ENCODE results near the gene HES1. TPM values are rescaled to one million over a fixed set of nuclear protein-coding genes. Genes with fewer than 3 reads are reported as not detected.
"Not testable (repeated sequence)": the region's sequence is repeated elsewhere in the genome, so short reads cannot be mapped to it uniquely, and the experiment has no call there.

Gene HES1
- total RNA-seq, 1 donor from 2014 or later = 13.6 TPM

- peak; percentile 84 for DNase-seq
These were observed 5.6 kb downstream of the HES1 start for GRCh38 chr3:194141415-194142155.

GRCh38 chr3:194142156-194142910 is 6.4 kb downstream of the HES1 start:
- DNase-seq = no peak

DNA sequence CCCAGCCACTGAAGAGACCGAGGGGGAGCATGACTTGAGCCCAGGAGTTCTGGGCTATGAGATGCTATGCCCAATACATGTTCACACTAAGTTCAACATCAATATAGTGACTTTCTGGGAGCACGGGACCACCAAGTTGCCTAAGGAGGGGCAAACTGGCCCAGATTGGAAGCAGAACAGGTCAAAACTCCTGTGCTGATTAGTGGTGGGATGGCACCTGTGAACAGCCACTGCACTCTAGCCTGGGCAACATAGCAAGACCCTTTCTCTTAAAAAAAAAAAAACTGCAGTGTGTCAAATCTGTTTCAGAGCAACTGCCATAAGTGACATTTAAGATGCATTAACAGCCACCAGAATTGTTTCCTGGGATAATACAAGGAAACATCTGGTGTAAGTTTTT is 9.8 kb downstream of the HES1 start:
- DNase-seq = no peak

DNA sequence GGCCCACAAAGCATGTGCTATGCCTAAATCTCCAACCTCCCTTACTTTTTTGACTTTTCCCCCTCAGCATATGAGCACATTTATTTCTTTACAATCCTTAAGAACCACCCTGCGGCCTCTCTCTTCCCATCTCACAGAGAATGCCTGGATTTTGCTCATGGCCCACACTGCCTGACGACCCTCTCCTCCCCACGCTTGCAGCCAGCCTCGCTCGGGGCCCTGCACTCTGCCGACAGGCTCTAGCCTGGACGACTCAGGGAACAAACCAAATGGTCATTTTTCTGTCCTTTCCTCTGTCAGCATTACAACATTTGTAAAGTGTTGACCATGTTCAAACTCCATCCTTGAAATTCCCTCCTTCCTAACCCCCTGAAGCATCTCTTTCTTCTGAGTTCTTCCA is 11.7 kb downstream of the HES1 start:
- DNase-seq = no peak

- DNase-seq = no peak
These were observed 12.4 kb downstream of the HES1 start for GRCh38 chr3:194148383-194148782.

- DNase-seq = no peak
These were observed 14.4 kb downstream of the HES1 start for GRCh38 chr3:194150252-194150934.

- not testable (repeated sequence) for DNase-seq
These were observed 15.0 kb downstream of the HES1 start for GRCh38 chr3:194150935-194151302.

DNA sequence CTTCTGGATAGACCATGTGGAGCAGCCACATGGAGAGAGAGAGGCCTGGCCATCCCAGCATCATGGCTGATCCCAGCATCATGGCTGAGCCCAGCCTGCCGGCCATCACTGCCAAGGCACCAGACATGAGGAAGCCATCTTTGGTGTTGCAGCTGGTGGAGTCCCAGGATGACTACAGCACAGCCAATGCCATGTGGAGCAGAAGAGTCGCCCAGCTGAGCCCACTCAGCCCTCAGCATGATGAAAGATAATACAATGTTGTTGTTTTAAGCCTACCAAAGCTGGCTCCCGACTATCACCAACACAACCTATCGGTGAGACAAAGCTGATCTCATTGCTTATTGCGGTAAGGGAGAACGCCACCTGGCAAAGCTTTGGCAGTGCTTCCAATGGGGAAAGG is 18.4 kb downstream of the HES1 start:
- no peak for DNase-seq

GRCh38 chr3:194156095-194156494 is 20.1 kb downstream of the HES1 start:
- DNase-seq = no peak

DNA sequence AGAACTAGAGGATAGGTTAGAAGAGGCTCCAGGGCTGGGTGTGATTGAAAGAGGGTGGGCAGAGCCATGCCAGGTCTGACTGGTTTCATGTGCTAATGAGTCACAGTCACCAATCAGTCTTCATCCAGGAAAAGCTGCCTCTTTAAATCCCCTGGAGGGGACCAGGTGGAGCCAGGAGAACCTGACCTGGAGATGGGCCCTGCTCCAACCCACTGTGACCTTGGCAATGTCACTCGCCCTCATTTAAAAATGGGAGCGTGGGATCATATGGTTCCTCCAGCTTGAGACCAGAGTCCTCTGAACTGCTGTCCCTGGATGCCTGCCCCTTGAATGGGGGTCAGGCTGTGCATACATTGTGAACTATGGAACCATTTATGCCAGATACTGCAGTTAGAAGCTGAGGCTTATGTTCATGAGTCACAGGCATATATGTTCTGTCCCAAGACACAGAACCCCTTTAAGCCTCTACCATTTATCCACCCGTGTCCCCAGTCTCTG is 23.0 kb downstream of the HES1 start:
- DNase-seq = no peak

DNA sequence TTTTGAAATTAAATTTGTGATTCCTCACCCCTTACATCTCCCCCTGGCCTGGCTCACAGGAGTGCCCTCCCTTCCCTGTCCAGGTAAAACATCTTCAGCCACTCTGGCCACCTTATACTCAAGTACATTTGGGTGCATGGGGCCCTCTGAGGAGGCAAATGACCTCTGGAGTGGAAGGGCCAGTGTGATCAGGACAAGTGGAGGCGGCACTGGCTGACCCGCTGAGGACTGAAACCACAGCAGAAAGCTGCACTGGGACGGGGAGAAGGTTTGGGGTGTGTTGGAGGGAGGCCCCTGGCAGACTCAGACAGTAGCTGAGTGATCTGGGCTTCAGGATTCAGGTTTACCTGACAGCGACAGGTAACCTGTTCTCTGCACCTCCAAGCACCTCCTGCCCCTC is 24.2 kb downstream of the HES1 start:
- no peak for DNase-seq

DNA sequence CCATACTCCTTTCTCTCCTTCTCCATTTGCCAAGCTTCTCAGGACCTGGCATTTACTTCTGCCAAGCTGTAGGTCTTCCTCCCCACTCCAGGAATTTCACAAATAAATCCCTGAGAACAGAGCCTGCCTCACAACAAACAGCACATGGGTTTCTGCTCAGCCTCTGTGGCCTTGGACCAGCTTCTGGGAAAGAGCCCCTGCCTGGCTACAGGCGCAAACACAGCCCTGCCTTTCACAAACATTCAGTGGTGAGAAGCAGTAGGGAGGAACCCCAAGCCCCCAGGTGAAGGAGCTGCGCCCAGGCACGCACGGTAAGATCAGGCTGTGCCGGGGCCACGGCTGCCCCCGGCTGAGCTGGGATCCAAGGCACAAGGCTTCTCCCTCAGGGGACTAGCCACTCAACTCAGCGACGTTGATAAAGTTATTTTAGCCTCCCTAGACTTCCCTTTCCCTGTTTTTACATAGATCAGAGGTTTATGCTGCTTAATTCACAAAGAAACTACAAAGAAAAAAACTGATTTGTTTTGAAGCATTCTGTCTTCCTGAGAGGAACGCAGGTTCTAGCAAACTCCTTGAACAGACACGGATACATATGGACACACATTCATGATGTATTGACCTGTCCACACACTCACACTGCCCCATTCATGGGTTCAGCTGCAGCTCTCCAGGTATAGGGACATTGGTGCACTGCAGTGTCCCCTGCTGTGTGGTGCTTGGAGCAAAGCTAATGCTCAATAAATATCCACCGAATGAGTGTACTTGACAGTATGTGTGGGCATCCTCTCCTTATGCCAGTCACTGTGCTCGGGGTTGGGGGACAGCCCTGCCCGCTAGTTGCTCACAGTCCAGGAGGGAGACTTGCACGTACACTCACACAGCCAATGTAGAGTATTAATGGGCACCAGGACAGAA is 25.4 kb downstream of the HES1 start:
- DNase-seq = no peak

GRCh38 chr3:194162070-194162678 is 26.2 kb downstream of the HES1 start:
- DNase-seq = no peak

DNA sequence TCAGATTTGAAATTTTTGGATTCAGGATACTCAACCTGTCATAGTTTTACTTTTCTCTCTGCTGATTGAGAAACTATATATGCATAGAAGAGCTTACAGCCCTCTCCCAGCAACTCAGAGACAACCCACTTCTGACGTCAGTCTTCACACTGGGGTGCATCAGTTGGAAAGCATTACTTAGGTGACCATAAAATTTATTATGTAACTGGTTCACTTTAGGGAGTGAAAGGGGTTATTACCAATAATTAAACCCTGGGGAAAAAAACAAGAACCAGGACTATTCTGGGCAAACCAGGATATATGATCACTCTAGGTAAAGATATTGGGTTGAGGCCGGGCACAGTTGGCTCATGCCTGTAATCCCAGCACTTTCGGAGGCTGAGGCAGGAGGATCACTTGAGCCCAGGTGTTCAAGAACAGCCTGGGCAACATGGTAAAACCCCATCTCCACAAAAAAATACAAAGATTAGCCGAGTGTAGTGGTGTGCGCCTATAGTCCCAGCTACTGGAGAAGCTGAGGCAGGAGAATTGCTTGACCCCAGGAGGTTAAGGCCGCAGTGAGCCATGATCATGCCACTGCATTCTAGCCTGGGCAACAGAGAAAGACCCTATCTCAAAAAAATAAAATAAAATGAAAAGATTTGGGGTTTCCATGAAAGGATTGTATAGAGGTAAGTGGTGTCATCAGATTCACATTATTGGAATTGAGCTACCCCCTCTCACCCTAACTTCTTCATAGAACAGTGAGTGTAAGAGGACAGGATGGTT is 27.1 kb downstream of the HES1 start:
- DNase-seq = no peak

- no peak for DNase-seq
These were observed 27.7 kb downstream of the HES1 start for GRCh38 chr3:194163697-194164096.

DNA sequence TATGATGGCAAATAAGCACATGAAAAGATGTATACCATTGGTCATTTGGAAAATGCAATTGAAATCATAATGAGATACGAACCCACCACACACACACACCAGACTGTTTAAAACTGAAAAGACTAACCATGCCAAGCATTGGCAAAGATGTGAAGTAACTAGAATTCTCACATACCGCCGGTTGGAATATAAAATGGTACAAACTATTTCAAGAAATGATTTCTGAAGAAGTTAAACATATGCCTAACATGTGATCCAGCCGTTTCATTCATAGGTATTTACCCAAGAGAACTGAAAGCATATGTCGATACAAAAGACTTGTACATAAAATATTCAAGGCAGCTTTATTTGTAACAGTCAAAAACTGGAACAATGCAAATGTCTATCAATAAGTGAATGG is 28.9 kb downstream of the HES1 start:
- no peak for DNase-seq

DNA sequence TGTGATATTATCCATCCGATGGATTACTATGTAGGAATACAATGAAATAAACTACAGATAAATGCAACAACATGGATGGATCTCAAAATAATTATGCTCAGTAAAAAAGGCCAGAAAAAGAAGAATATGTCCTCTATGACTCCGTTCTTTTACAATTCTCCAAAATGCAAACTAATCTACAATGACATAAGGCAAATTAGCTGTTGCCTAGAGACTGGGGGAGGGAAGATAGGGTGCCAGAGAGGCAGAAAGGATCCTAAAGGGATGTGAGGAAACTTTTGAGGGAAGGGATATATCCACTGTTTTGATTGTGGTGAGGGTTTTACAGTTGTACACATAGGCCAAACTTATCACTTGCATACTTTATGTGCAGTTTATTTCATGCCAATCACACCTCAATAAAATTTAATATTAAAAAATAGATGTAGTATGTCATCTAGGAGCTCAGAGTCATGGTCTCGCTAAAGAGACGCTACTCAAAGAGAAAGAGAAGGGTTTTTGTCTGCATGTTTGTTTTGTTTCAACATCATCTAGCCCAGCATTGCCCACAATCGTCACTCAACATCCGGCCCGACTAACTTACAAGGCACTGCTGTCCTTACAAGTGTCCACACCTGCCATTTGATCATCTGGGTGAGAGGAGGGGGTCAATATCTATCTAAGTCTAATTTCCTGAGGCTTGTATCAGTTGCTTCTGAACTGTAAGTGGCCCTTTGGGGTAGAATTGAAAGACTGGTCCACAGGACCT is 29.5 kb downstream of the HES1 start:
- no peak for DNase-seq

GRCh38 chr3:194166682-194167479 is 30.9 kb downstream of the HES1 start:
- no peak for DNase-seq
